SJSA1 (cell line): Measurements from ENCODE around the gene ARL4A. TPM values are rescaled to one million over a fixed set of nuclear protein-coding genes. Genes with fewer than 3 reads are reported as not detected.
"Not testable (repeated sequence)": the region's sequence is repeated elsewhere in the genome, so short reads cannot be mapped to it uniquely, and the experiment has no call there.

Experiments
- DNase-seq, 2 experiments: peaks; one replicate each; pipeline ENCODE4 v3.0.0-alpha.2; 2015 to 2020; ENCODE audit warnings: low spot score in 2 of 2, low read depth in 1 of 2
- H3K27ac ChIP-seq: fragments of 250-450 bp; sonication (Bioruptor Pico); 2 replicates; pipeline ENCODE4 v1.5.1; 2020; ENCODE audit warnings: mild to moderate bottlenecking, moderate library complexity
- H3K27me3 ChIP-seq: fragments of 250-450 bp; sonication (Bioruptor Pico); replicated peaks from 2 replicates; pipeline ENCODE4 v1.5.1; 2020; ENCODE audit warnings: mild to moderate bottlenecking, moderate library complexity
- H3K36me3 ChIP-seq: fragments of 250-450 bp; sonication (Bioruptor Pico); 2 replicates; pipeline ENCODE4 v1.5.1; 2020; ENCODE audit warnings: mild to moderate bottlenecking
- H3K4me1 ChIP-seq: fragments of 250-450 bp; sonication (Bioruptor Pico); replicated peaks from 2 replicates; pipeline ENCODE4 v1.6.1; 2021; ENCODE audit warnings: mild to moderate bottlenecking
- H3K4me3 ChIP-seq: fragments of 250-450 bp; sonication (Bioruptor Pico); 2 replicates; pipeline ENCODE4 v1.5.1; 2020; ENCODE audit warnings: mild to moderate bottlenecking
- H3K9me3 ChIP-seq: fragments of 250-450 bp; sonication (Bioruptor Pico); replicated peaks from 2 replicates; pipeline ENCODE4 v1.5.1; 2020; ENCODE audit warnings: mild to moderate bottlenecking
- total RNA-seq: library from RNA; depleted of rRNA; stranded (reverse); fragments of >200 nt; shearing (Covaris generic); gene quantifications from 2 replicates; pipeline ENCODE4 v1.2.3, GENCODE V29; 2014

ARL4A gene
- total RNA-seq, 1 experiment from 2014 or later, result 29.6 TPM

- Histone ChIP-seq H3K4me1 (peaks cover 5% of the 10 kb centered on the region), H3K36me3 (peaks cover 5% of the 10 kb centered on the region), H3K27me3 (no peaks in the 10 kb centered on the region), H3K9me3 (peaks cover 4% of the 10 kb centered on the region; the same call in 1 of the 2 replicates), H3K27ac (no peak overlapping the region), H3K4me3 (no peak overlapping the region)
- no peak for DNase-seq
Observed at GRCh38 chr7:12683678-12684585, 3.5 kb upstream of the ARL4A start.

GRCh38 chr7:12684733-12685132 is 2.7 kb upstream of the ARL4A start:
- H3K9me3 ChIP-seq, result peaks cover 4% of the 10 kb centered on the region; the same call in 1 of the 2 replicates
- no peaks in the 10 kb centered on the region for H3K27me3 ChIP-seq
- H3K4me3 ChIP-seq, result no peak overlapping the region
- peaks cover 5% of the 10 kb centered on the region for H3K4me1 ChIP-seq
- peaks cover 5% of the 10 kb centered on the region for H3K36me3 ChIP-seq
- no peak for DNase-seq
- no peak overlapping the region for H3K27ac ChIP-seq

GRCh38 chr7:12685550-12685949 is 1.9 kb upstream of the ARL4A start:
- no peaks in the 10 kb centered on the region for H3K27me3 ChIP-seq
- H3K9me3 ChIP-seq, result peaks cover 4% of the 10 kb centered on the region; the same call in 1 of the 2 replicates
- H3K4me1 ChIP-seq, result peaks cover 5% of the 10 kb centered on the region
- no peak for DNase-seq
- peaks cover 5% of the 10 kb centered on the region for H3K36me3 ChIP-seq
- no peak overlapping the region for H3K27ac ChIP-seq
- no peak overlapping the region for H3K4me3 ChIP-seq

GRCh38 chr7:12686234-12686890 is 1.1 kb upstream of the ARL4A start:
- H3K27ac ChIP-seq, result peak overlapping the region; percentile 91
- H3K36me3 ChIP-seq, result peaks cover 5% of the 10 kb centered on the region
- no peaks in the 10 kb centered on the region for H3K27me3 ChIP-seq
- H3K9me3 ChIP-seq, result peaks cover 4% of the 10 kb centered on the region; the same call in 1 of the 2 replicates
- DNase-seq, result peak; percentile 82 to 85
- peak overlapping the region; percentile 91 for H3K4me3 ChIP-seq
- peaks cover 5% of the 10 kb centered on the region for H3K4me1 ChIP-seq

GRCh38 chr7:12687718-12688171 is 312 bp downstream of the ARL4A start:
- H3K4me1 ChIP-seq, result peaks cover 5% of the 10 kb centered on the region
- no peaks in the 10 kb centered on the region for H3K27me3 ChIP-seq
- peaks cover 5% of the 10 kb centered on the region for H3K36me3 ChIP-seq
- DNase-seq, result no peak
- H3K27ac ChIP-seq, result 0 out of 2 replicates have a peak overlapping the region, but pooled peaks have one; percentile 6
- peak overlapping the region; percentile 91 for H3K4me3 ChIP-seq
- H3K9me3 ChIP-seq, result peaks cover 4% of the 10 kb centered on the region; the same call in 1 of the 2 replicates

GRCh38 chr7:12688485-12689170 is 1.2 kb downstream of the ARL4A start:
- not testable (repeated sequence) for H3K27ac ChIP-seq, H3K9me3 ChIP-seq, DNase-seq, H3K36me3 ChIP-seq, H3K27me3 ChIP-seq, H3K4me1 ChIP-seq, H3K4me3 ChIP-seq

- Histone ChIP-seq H3K36me3 (peaks cover 5% of the 10 kb centered on the region), H3K4me3 (no peak overlapping the region), H3K27me3 (no peaks in the 10 kb centered on the region), H3K27ac (no peak overlapping the region), H3K4me1 (peaks cover 5% of the 10 kb centered on the region), H3K9me3 (peaks cover 4% of the 10 kb centered on the region; the same call in 1 of the 2 replicates)
- DNase-seq, result no peak
Observed at GRCh38 chr7:12689451-12689850, 2.0 kb downstream of the ARL4A start.

- peaks cover 4% of the 10 kb centered on the region; the same call in 1 of the 2 replicates for H3K9me3 ChIP-seq
- no peaks in the 10 kb centered on the region for H3K27me3 ChIP-seq
- no peak overlapping the region for H3K4me3 ChIP-seq
- peaks cover 5% of the 10 kb centered on the region for H3K4me1 ChIP-seq
- no peak for DNase-seq
- H3K27ac ChIP-seq, result no peak overlapping the region
- H3K36me3 ChIP-seq, result peaks cover 5% of the 10 kb centered on the region
Observed at GRCh38 chr7:12690041-12690878, 2.8 kb downstream of the ARL4A start.

- not testable (repeated sequence) for H3K4me1 ChIP-seq, H3K27ac ChIP-seq, H3K4me3 ChIP-seq, H3K9me3 ChIP-seq, H3K36me3 ChIP-seq, DNase-seq, H3K27me3 ChIP-seq
Observed at GRCh38 chr7:12691388-12691787, 4.0 kb downstream of the ARL4A start.

- no peak for DNase-seq
- H3K4me3 ChIP-seq, result no peak overlapping the region
- no peaks in the 10 kb centered on the region for H3K27me3 ChIP-seq
- no peaks in the 10 kb centered on the region for H3K4me1 ChIP-seq
- no peak overlapping the region for H3K27ac ChIP-seq
- no peaks in the 10 kb centered on the region for H3K9me3 ChIP-seq
- peaks cover 2% of the 10 kb centered on the region for H3K36me3 ChIP-seq
Observed at GRCh38 chr7:12692035-12692434, 4.6 kb downstream of the ARL4A start.

- H3K27ac ChIP-seq, result no peak overlapping the region
- no peaks in the 10 kb centered on the region for H3K27me3 ChIP-seq
- no peaks in the 10 kb centered on the region for H3K9me3 ChIP-seq
- no peak overlapping the region for H3K4me3 ChIP-seq
- no peak for DNase-seq
- H3K36me3 ChIP-seq, result no peaks in the 10 kb centered on the region; the same call in 1 of the 2 replicates
- no peaks in the 10 kb centered on the region for H3K4me1 ChIP-seq
Observed at GRCh38 chr7:12692479-12693259, 5.2 kb downstream of the ARL4A start.

- Histone ChIP-seq H3K27ac (no peak overlapping the region), H3K4me3 (no peak overlapping the region), H3K27me3 (no peaks in the 10 kb centered on the region), H3K36me3 (no peaks in the 10 kb centered on the region), H3K4me1 (no peaks in the 10 kb centered on the region), H3K9me3 (no peaks in the 10 kb centered on the region)
- no peak for DNase-seq
Observed at GRCh38 chr7:12694817-12695216, 7.4 kb downstream of the ARL4A start.
